HG02943 (cell line): ENCODE results near the gene PDE8B.
"Not testable (repeated sequence)": the region's sequence is repeated elsewhere in the genome, so short reads cannot be mapped to it uniquely, and the experiment has no call there.

Source experiments
- ATAC-seq: cut with Tn5 transposase; IDR thresholded peaks from one replicate; pipeline ENCODE4 v1.9.1; 2021; ENCODE audit warnings: mild to moderate bottlenecking, low read depth, moderate library complexity; ENCODE audit not compliant: unreplicated experiment

The PDE8B gene

DNA sequence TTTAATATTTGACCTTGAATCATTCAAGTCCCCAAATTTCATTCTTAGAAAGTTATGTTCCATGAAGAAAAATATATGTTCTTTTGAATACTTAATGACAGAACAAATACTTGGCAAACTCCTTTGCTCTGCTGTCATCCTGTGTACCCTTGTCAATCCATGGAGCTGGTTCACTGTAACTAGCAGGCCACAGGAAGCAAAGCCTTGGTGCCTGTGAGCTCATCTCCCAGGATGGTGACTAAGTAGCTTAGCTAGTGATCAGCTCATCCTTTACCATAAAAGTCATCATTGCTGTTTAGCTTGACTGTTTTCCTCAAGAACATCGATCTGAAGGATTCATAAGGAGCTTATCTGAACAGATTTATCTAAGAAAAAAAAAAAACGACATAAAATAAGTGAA lies 216.2 kb downstream of the PDE8B start:
- ATAC-seq = no peak

DNA sequence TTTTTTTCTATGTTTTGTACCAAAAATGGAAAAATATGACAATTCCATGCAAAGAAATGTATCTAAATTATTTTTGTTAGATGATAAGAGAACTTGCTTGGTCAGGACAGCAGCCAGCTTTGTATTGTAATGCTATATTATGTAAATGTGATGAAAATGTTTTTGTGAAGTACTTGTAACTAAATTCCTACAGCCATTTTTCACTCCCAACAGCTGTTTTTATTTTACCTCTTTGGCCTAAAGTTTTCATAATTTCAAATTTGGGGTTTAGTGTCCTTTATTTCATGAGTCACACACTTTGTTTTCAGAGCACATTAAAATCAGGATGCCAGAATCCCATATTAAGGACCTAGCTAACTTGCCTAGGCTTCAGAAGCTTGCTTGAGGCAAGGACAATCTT lies 217.5 kb downstream of the PDE8B start:
- no peak for ATAC-seq

DNA sequence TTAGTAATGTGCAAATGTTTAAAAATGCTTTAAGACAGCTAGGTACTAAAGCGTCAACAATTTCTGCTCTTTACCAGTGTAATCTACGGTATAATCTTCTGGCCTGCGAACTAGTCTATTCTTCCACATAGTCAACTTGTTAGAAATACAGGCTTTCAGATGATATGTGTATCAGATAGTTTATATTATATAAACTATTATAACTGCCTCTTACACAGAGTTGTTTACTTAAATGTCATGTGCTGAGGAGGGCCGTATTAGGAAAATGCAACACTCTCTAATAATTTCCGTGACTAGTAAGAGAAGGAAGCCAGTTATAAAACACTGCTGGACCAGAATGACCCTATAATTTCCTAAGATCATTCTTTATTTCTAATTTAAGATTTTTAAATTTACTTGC lies 218.0 kb downstream of the PDE8B start:
- no peak for ATAC-seq

DNA sequence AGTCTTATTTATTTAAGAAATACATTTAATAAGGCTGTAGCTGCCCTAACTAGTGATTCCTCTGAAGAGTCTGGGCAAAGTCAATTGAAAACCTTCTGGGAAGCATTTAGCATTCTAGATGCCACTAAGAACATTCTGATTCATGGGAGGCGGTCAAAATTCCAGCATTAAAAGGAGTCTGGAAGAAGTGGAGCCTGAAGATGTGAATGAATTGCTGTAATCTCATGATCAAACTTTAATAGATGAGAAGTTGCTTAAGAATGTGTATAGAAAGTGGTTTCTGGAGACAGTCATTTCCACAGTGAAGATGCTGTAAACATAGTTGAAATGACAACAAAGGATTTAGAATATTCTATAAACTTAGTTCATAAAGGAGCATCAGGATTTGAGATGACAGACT lies 220.2 kb downstream of the PDE8B start:
- ATAC-seq = no peak

DNA sequence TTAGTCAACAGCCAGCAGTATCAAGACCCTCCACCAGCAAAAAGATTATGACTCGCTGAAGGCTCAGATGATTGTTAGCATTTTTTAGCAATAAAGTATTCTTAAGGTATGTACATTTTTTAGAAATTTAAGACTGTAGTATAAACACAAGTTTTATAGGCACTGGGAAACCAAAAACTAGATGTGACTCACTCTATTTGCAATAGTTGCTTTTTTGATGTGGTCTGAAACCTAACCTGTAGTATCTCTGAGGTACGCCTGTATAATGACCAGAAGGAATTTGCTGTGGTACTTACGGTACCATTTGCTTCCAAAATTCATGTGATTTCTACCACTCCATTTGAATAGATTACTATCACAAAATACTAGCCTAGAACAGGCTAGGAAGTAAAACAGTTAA lies 220.8 kb downstream of the PDE8B start:
- ATAC-seq = no peak

DNA sequence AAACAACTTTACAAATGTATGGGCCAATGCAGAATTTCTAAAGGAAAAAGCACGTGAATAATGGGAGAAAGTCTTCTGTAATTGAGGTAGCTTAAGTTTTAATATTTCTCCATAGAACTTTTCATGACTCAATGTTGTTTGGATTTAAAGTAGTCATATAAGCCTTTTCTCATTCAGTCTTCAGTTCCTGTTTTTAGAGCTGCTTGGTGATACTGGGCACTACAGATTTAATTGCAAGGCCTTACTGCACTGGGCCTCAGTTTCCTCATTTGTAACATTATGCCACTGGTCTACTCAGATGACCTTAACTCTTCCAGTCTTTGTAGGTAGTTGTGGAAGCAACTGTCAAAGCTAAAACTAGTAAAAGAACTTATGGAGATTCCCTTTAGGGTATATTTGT lies 221.2 kb downstream of the PDE8B start:
- no peak for ATAC-seq

DNA sequence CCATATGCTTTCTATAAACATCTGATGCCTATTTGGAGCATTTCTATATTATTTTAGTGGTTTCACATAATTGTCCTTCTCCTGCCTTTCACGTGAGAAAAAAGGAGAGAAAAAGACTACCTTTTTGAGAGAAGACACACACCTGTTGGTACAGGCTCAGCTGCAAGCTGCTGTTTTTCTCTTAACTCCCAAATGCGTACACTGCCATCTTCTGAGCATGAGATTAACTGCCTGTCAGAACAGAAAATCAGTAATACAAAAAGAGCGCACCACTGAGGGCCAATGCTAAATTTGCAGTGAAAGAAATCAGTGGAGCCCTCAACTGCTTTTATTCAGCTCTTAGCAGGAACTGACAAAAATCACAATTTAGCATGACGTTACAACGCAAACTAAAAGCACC lies 226.7 kb downstream of the PDE8B start:
- no peak for ATAC-seq

DNA sequence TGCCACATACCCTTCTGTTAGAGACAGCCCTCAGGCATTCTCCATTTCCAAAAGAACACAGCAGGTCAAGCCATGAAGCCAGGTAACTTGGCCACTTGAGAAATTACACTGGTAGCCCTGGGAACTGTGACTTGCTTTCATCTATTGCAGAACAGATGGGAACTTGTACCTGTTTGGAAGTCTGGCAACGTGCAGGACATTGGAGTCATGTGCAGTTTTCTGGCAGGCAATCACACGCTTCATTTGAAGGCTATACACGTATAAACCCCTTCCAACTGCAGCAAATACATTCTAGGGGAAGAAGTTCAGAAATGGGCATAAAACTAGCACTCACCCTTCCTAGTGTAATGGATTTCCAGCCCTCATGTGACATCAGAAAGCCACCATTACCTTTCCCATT lies 227.6 kb downstream of the PDE8B start:
- ATAC-seq = no peak

DNA sequence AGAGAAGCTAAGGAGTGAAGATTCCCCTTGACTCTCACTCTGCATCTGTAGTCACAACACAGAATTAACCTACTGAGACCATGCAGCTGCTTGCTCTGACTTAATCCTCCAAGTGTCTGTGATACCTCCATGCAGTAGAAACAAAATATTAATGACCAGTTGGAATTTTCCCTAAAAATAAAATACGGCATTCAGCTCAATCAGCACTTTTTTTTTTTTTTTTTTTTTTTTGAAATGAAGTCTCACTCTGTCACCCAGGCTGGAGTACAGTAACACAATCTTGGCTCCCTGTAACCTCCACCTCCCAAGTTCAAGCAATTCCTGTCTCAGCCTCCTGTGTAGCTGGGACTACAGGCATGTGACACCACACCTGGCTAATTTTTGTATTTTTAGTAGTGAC lies 233.2 kb downstream of the PDE8B start:
- no peak for ATAC-seq

DNA sequence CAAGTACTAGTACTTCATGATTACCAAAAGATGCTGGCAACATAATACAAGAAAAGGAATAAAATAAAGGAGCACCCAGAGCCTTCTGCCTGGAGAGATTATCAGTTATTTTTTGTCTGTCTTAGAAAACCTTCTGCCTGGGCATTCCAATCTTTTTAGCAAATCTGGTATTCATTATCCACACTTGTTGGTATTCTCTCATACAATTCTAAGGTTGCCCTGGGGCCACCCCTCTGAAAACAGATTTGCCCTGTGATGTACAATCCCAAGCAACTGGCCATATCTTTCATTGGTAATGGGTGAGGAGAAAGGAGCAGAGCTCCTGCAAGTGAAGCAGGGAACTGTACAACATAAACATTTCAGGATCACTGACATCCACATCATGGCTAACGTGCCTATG lies 233.9 kb downstream of the PDE8B start:
- no peak for ATAC-seq

DNA sequence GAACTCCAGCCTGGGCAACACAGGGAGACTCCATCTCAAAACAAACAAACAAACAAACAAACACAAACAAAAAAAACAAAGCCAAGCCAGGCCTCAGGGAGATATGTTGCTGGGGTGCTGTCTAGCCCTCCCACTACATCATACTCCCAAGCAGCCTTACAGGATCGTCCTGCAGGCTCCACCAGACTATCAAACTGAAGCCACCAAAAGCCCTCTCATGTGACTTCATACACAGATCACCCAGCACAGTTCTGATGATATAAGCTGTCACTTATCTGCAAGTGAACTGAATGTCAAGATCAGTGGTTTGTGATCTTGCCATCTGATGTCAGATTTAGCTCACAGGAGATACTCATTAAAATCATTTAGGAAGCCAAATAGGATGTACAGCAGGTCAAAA lies 238.4 kb downstream of the PDE8B start:
- no peak for ATAC-seq

DNA sequence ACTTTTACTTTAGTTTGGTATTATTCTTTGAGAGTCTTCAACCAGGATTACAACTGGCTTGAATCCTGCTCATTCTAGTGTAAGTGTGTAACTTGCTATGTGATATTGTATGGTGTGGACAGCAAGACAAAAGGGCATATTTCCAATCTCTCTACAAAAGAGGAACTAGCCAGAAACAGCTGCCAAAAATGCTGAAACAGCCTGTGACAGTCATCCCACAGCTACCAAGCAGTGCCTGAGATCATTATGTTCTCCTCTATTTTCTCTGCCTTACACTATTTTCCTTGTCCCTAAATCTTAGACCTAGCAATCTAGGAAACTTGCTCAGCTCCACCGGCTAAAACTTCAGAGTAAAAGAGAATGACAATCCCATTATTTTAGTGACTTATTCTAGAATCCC lies 238.8 kb downstream of the PDE8B start:
- no peak for ATAC-seq

DNA sequence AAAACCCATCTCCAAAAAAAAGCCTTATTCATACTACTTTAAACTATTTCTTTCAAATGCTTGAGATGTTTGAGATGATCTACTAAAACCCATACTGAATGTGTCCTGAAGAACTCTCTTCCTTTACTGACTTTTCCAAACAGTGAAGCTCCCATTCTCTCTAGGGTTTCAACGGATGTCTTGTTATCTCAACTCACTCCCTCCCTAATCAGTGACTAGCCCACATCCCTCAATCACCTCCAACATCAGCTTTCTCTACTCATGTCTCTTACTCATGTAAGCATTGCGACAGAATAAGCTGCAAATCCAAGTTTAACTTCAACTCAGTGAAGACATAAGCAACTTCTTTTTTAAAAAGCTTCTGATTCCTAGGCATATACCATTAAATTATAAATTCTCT lies 239.5 kb downstream of the PDE8B start:
- no peak for ATAC-seq

DNA sequence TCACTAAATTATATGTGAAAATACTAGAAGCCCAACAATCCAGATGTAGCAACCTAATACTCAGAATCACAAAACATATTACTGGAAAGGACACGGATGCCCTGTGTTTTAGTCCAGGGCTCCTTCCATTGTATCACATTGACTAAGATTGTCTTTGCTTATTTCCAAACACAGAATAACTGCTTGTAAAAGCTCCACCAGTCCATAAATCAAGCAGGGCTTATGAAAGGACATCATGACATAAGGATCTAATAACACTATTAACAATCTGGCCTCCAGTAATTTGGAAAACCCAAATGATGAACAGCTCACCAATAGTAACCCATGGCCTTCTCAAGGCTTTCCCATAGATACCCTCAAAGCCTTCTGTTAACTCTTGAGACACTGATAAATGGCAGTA lies 241.9 kb downstream of the PDE8B start:
- ATAC-seq = no peak

DNA sequence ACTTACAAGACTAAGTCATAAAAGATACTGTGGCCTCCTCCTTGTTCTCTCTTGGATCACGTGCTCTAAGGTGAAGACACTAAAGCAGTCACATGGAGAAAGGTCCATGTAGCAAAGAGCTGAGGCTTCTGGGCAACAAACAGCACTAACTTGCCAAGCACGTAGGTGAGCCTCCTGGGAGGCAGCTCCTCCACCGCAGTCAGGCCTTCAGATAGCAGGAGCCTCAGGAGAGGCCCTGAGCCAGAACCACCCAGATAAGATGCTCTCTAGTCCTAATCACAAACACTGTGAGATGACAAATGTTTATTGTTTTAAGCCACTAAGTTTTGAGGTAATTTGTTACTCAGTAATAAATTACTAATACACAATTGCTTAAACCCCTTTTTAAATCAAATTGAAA lies 243.6 kb downstream of the PDE8B start:
- ATAC-seq = no peak

DNA sequence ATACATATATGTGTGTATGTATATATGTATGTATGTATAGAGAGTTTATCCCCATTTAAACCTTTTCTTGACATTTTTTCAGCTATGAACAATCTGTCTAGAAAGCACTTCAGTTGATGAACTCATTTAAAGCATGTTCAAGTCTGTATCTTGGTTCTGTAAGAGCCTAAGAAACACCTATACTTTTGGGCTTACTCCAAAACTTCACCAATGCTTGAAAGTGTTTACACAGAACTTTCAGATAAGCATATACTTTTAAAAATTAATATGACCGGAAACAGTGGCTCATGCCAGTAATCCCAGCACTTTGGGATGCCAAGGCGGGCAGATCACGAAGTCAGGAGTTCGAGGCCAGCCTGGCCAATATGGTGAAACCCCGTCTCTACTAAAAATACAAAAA lies 250.8 kb downstream of the PDE8B start:
- no peak for ATAC-seq

DNA sequence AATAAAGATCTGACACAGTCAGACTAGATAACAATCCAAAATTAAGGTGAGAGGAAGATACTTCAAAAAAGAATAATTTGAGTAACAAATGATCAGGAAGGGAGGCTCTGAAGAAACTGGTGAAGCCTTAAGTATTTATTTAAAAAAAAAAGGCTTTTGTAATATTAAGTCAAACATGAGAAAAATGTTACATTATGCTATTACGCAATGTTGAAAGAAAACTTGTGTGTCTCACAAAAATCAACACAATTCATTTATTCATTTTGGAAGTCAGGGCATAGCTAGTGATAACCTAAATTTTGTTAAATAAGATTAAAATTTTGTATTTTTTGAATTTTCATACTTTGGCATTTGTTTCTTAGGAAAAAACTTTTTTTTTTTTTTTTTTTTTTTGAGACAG lies 253.4 kb downstream of the PDE8B start:
- no peak for ATAC-seq

DNA sequence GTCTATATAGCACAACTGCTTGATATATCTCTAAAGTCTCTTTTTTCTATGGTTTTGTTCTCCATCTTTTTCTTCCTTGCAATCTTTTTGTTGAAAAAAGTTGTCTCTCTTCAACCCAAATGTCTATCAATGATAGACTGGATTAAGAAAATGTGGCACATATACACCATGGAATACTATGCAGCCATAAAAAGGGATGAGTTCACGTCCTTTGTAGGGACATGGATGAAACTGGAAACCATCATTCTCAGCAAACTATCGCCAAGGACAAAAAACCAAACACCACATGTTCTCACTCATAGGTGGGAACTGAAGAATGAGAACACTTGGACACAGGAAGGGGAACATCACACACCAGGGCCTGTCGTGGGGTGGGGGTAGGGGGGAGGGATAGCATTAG lies 258.4 kb downstream of the PDE8B start:
- ATAC-seq = not testable (repeated sequence)

DNA sequence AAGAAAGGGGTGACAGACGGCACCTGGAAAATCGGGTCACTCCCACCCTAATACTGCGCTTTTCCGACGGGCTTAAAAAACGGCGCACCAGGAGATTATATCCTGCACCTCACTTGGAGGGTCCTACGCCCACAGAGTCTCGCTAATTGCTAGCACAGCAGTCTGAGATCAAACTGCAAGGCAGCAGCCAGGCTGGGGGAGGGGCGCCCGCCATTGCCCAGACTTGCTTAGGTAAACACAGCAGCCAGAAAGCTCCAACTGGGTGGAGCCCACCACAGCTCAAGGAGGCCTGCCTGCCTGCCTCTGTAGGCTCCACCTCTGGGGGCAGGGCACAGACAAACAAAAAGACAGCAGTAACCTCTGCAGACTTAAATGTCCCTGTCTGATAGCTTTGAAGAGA lies 264.6 kb downstream of the PDE8B start:
- not testable (repeated sequence) for ATAC-seq
